ENCODE results near the gene C16orf74.

GRCh38 chr16:85765767-85766166 lies 14.9 kb upstream of the C16orf74 start:
- TF ChIP-seq SREBF2 (IDR thresholded peaks at IDR 0.05): no peak
- TF ChIP-seq RAD21 (conservative IDR thresholded peaks at IDR 0.05 in 1 of 2, IDR thresholded peaks at IDR 0.05 in 1 of 2): no peak
- TF ChIP-seq CTCF (IDR thresholded peaks at IDR 0.05): no peak
- TF ChIP-seq TP53 (CRISPR knock-in tag; IDR thresholded peaks at IDR 0.05): no peak
- TF ChIP-seq POLR2A (IDR thresholded peaks at IDR 0.05; ENCODE audit: low read length): no peak
- TF ChIP-seq CHD2 (IDR thresholded peaks at IDR 0.05; ENCODE audit: low read length, partially characterized antibody): no peak
- TF ChIP-seq CHD4 (IDR thresholded peaks at IDR 0.05; ENCODE audit: borderline replicate concordance): no peak
- no peak for TF ChIP-seq REST (IDR thresholded peaks at IDR 0.05)
- TF ChIP-seq RFX5 (IDR thresholded peaks at IDR 0.05): no peak
- no peak for TF ChIP-seq MAFK (IDR thresholded peaks at IDR 0.05; ENCODE audit: partially characterized antibody)
- no peak for TF ChIP-seq KDM1A (IDR thresholded peaks at IDR 0.05; ENCODE audit: low read depth)
